Kidney (tissue), 14 donors: Measurements from ENCODE around the gene DOCK6. TPM values are rescaled to one million over a fixed set of nuclear protein-coding genes. Genes with fewer than 3 reads are reported as not detected.

ENCODE experiments used
- DNase-seq, 5 donors: peaks; one replicate each; pipeline ENCODE4 v3.0.0-alpha.2; 2013 to 2020
- FAIRE-seq: peaks from 2 replicates; lab custom pipeline; 2012; peaks lifted over from hg19 to GRCh38; lab: Jason Lieb, UNC
- H3K27ac ChIP-seq, 2 donors: one replicate each; pipeline ENCODE4 v1.7.0; 2013; ENCODE audit warnings: low read depth in 2 of 2, low read length in 2 of 2, inconsistent platforms in 1 of 2
- H3K27me3 ChIP-seq: one replicate; pipeline ENCODE4 v1.7.1; 2013; ENCODE audit warnings: low read length, inconsistent platforms; ENCODE audit not compliant: control insufficient read depth, insufficient read depth
- H3K36me3 ChIP-seq, 3 donors: one replicate each; pipeline versions ENCODE4 v1.7.0 to v1.7.1; 2013; ENCODE audit warnings: low read length in 3 of 3, control low read depth in 1 of 3, inconsistent platforms in 1 of 3; ENCODE audit not compliant: insufficient read depth in 3 of 3, control insufficient read depth in 2 of 3
- H3K4me1 ChIP-seq, 3 donors: one replicate each; pipeline versions ENCODE4 v1.7.0 to v1.7.1; 2013; ENCODE audit warnings: low read length in 3 of 3, inconsistent platforms in 1 of 3, low read depth in 1 of 3; ENCODE audit not compliant: control insufficient read depth in 2 of 3, insufficient read depth in 2 of 3
- H3K4me3 ChIP-seq, 3 donors: one replicate each; pipeline versions ENCODE4 v1.7.0 to v1.8.1; 2013; ENCODE audit warnings: low read length in 3 of 3, control low read depth in 1 of 3, inconsistent platforms in 1 of 3
- H3K9ac ChIP-seq, 3 donors: one replicate each; pipeline versions ENCODE4 v1.7.0 to v1.7.1; 2013; ENCODE audit warnings: low read length in 3 of 3, control low read depth in 1 of 3, inconsistent platforms in 1 of 3
- H3K9me3 ChIP-seq, 3 donors: one replicate each; pipeline versions ENCODE4 v1.7.0 to v1.7.1; 2013; ENCODE audit warnings: low read length in 3 of 3, control low read depth in 1 of 3, inconsistent platforms in 1 of 3; ENCODE audit not compliant: control insufficient read depth in 2 of 3, insufficient read depth in 1 of 3
- intact Hi-C: fragments of 100-400 bp; cut with DNase I; formaldehyde crosslinking; loops from one replicate; pipeline ENCODE4 v1.11.1; 2022
- polyA plus RNA-seq: library from polyadenylated mRNA; stranded (reverse); fragments of 350-450 nt; fragmentation: Illumina TruSeq; extraction: RNeasy Lipid Tissue Mini Kit (QIAGEN cat#74804); gene quantifications from one replicate; pipeline ENCODE4 v1.2.3, GENCODE V29; 2014; ENCODE audit warnings: low read depth, low replicate concordance; ENCODE audit not compliant: insufficient read depth
- total RNA-seq: library from RNA; stranded (reverse); fragmentation: NEBNext Ultra II Directional; extraction: Animal tissue kit (Norgen Biotek cat#: 25700); gene quantifications from one replicate; pipeline ENCODE4 v1.2.1, GENCODE V29; 2021
- TF ChIP-seq, protein P1 (sequence below): IDR thresholded peaks from 3 replicates; pipeline ENCODE4 v1.5.1; 2012; ENCODE audit warnings: mild to moderate bottlenecking, moderate library complexity, borderline replicate concordance; ENCODE audit not compliant: insufficient read depth; ENCODE audit errors: extremely low read depth
- donor health status: control.
- donor health status: control.
- donor health status: control.
- donor health status: control.
- donor health status: control.
- donor health status: DM: yes; HTN: yes; CAD: no.
- donor health status: Normal renal cell carcinoma (clear cell type).

Gene DOCK6
- total and polyA plus RNA-seq, 2 donors from 2014 or later = 45.8 to 112 TPM

DNA sequence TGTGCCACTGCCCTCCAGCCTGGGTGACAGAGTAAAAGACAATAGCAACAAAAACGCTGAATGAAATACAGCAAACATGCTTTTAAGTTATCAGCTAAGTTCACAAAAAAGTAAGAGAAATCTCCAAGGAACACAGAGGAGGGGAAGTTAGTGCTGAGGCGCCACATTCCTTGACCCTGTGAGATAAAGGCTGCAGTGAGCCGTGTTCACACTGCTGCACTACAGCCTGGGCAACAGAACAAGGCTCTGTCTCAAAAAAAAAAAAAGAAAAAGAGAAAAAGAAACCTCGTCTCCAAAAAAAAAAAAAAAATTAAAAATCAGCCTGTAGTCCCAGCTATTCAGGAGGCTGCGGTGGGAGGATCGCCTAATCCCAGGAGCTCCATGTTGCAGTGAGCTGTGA, 16.3 kb upstream of the DOCK6 start:
- TF ChIP-seq, protein P1, sequence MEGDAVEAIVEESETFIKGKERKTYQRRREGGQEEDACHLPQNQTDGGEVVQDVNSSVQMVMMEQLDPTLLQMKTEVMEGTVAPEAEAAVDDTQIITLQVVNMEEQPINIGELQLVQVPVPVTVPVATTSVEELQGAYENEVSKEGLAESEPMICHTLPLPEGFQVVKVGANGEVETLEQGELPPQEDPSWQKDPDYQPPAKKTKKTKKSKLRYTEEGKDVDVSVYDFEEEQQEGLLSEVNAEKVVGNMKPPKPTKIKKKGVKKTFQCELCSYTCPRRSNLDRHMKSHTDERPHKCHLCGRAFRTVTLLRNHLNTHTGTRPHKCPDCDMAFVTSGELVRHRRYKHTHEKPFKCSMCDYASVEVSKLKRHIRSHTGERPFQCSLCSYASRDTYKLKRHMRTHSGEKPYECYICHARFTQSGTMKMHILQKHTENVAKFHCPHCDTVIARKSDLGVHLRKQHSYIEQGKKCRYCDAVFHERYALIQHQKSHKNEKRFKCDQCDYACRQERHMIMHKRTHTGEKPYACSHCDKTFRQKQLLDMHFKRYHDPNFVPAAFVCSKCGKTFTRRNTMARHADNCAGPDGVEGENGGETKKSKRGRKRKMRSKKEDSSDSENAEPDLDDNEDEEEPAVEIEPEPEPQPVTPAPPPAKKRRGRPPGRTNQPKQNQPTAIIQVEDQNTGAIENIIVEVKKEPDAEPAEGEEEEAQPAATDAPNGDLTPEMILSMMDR = no peak
- FAIRE-seq (no peak), DNase-seq (no peak)
- no peaks in the 10 kb centered on the region for H3K36me3 ChIP-seq
- H3K9ac ChIP-seq = no peak overlapping the region
- no peaks in the 10 kb centered on the region for H3K4me1 ChIP-seq
- no peak overlapping the region for H3K27ac ChIP-seq
- H3K27me3 ChIP-seq = no peaks in the 10 kb centered on the region
- intact Hi-C loops = no loop called here
- H3K9me3 ChIP-seq = no peaks in the 10 kb centered on the region
- H3K4me3 ChIP-seq = no peak overlapping the region

DNA sequence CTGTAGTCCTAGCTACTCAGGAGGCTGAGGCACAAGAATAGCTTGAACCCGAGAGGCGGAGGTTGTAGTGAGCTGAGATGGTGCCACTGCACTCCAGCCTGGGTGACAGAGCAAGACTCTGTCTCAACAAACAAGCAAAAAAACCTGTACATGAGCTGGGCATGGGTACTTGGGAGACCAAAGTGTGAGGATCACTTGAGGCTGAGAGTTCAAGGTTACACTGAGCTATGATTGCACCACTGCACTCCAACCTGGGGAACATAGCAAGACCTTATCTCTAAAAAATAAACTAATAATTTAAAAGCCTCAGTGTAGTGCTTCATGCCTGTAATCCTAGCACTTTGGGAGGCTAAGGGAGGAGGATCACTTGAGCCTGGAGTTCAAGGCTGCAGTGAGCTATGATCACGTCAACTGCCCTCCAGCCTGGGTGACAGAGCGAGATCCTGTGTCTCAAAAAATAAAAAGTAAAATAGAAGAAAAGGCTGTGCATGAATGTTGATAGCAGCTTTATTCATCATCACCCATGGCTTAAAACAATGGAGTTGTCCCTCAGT, 12.3 kb upstream of the DOCK6 start:
- Histone ChIP-seq H3K27me3 (no peaks in the 10 kb centered on the region), H3K36me3 (no peaks in the 10 kb centered on the region), H3K4me1 (no peaks in the 10 kb centered on the region), H3K9ac (no peak overlapping the region), H3K27ac (no peak overlapping the region), H3K9me3 (no peaks in the 10 kb centered on the region), H3K4me3 (no peak overlapping the region)
- TF ChIP-seq, protein P1 = no peak
- intact Hi-C loops = no loop called here
- FAIRE-seq (no peak), DNase-seq (no peak)

DNA sequence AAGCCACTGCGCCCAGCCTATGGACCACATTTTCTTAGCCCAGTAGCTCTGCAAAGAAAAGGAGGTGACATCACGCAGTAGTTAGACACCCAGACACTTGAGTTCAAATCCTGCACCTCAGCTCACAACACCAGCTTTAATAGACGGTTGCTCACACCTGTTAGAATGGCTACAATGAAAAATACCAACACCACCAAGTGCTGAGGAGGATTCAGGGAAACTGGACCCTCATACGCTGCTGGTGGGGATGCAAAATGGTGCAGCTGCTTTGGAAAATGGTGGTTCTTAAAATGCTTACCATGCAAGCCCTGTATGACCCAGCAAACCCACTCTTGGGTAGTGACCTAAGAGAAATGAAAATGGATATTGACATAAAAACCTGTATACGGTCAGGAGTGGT, 11.7 kb upstream of the DOCK6 start:
- Histone ChIP-seq H3K36me3 (no peaks in the 10 kb centered on the region), H3K27me3 (no peaks in the 10 kb centered on the region), H3K27ac (no peak overlapping the region), H3K9ac (no peak overlapping the region), H3K4me3 (no peak overlapping the region), H3K4me1 (no peaks in the 10 kb centered on the region), H3K9me3 (no peaks in the 10 kb centered on the region)
- TF ChIP-seq, protein P1 = no peak
- DNase-seq (no peak), FAIRE-seq (no peak)
- intact Hi-C loops = no loop called here

DNA sequence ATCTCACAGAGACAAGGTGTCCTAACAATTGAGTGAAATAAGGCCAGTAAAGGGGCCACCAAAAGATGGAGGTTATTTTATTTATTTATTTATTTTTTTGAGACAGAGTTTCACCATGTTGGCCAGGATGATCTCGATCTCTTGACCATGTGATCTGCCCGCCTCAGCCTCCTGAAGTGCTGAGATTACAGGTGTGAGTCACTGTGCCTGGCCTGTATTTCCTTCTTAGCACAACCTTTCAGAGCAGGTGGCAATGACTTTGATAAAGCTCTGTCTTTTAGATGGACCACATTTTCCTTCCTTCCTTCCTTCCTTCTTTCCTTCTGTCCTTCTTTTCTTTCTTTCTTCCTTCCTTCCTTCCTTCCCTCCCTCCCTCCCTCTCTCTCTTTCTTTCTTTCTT, 11.0 kb upstream of the DOCK6 start:
- Histone ChIP-seq H3K27me3 (no peaks in the 10 kb centered on the region), H3K9me3 (no peaks in the 10 kb centered on the region), H3K9ac (no peak overlapping the region), H3K4me1 (peaks cover 0 to 2% (median 0%) of the 10 kb centered on the region in 3 donors), H3K36me3 (no peaks in the 10 kb centered on the region), H3K4me3 (no peak overlapping the region), H3K27ac (no peak overlapping the region)
- DNase-seq (no peak), FAIRE-seq (no peak)
- intact Hi-C loops = no loop called here
- TF ChIP-seq, protein P1 = no peak
